Ovary (tissue), 3 donors: Measurements from ENCODE around the gene SLC35D1.

Experiments
- EP300 ChIP-seq: sonication (generic); formaldehyde crosslinking; IDR thresholded peaks from one replicate; pipeline ENCODE4 v1.6.1; 2017; ENCODE audit warnings: antibody characterized with exemption
- POLR2A ChIP-seq: fragments of 450-650 bp; IDR thresholded peaks from one replicate; pipeline ENCODE4 v1.6.1; 2017; ENCODE audit warnings: antibody characterized with exemption, mild to moderate bottlenecking, moderate library complexity
- TF ChIP-seq, protein P1 (sequence below), 3 donors: fragments of 450-650 bp in 2 of 3; fragments of 200-600 bp in 1 of 3; IDR thresholded peaks; one replicate each; pipeline versions ENCODE4 v1.5.1 to v1.8.0; 2016 to 2022; ENCODE audit warnings: antibody characterized with exemption in 3 of 3, mild to moderate bottlenecking in 1 of 3
- donor health status: DM: no; HTN: no; CAD: no.

DNA sequence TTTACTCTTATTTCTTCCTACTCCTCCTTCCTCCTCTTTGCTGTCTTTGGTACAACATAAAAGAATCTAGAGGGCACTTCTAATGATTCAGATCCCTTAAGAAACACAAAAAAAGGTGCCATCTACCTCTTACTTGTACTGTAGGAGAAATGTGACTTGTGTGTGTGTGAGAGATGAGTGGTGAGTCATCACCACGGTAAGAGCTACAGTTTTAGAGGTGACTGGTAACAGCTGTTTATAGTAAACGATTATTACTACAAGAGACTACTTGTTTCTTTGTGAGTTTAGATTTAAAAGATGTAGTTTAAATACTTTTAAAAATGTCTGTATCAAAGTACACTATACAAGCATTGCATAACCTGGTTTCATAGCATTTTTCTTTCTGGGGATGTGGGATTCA, 40.4 kb downstream of the SLC35D1 start:
- TF ChIP-seq EP300 (no peak), POLR2A (no peak)
- TF ChIP-seq, protein P1, sequence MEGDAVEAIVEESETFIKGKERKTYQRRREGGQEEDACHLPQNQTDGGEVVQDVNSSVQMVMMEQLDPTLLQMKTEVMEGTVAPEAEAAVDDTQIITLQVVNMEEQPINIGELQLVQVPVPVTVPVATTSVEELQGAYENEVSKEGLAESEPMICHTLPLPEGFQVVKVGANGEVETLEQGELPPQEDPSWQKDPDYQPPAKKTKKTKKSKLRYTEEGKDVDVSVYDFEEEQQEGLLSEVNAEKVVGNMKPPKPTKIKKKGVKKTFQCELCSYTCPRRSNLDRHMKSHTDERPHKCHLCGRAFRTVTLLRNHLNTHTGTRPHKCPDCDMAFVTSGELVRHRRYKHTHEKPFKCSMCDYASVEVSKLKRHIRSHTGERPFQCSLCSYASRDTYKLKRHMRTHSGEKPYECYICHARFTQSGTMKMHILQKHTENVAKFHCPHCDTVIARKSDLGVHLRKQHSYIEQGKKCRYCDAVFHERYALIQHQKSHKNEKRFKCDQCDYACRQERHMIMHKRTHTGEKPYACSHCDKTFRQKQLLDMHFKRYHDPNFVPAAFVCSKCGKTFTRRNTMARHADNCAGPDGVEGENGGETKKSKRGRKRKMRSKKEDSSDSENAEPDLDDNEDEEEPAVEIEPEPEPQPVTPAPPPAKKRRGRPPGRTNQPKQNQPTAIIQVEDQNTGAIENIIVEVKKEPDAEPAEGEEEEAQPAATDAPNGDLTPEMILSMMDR (IDR thresholded peaks at IDR 0.05), result no peak
